Erythroblast (primary cell): ENCODE data around the gene ICAM4.
"Not testable (repeated sequence)": the region's sequence is repeated elsewhere in the genome, so short reads cannot be mapped to it uniquely, and the experiment has no call there.

Experiments
- DNase-seq, 2 experiments: peaks; one replicate each; lab custom pipeline; 2025; lab: John Stamatoyannopoulos, UW
- GATA1 ChIP-seq: IDR thresholded peaks from 2 replicates; pipeline ENCODE4 v1.6.1; 2011; ENCODE audit warnings: low read depth, mild to moderate bottlenecking, control low read depth, low read length, moderate library complexity
- POLR2A ChIP-seq: IDR thresholded peaks from 2 replicates; pipeline ENCODE4 v1.6.1; 2011; ENCODE audit warnings: mild to moderate bottlenecking, low read length

The ICAM4 gene, protein sequence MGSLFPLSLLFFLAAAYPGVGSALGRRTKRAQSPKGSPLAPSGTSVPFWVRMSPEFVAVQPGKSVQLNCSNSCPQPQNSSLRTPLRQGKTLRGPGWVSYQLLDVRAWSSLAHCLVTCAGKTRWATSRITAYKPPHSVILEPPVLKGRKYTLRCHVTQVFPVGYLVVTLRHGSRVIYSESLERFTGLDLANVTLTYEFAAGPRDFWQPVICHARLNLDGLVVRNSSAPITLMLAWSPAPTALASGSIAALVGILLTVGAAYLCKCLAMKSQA

DNA sequence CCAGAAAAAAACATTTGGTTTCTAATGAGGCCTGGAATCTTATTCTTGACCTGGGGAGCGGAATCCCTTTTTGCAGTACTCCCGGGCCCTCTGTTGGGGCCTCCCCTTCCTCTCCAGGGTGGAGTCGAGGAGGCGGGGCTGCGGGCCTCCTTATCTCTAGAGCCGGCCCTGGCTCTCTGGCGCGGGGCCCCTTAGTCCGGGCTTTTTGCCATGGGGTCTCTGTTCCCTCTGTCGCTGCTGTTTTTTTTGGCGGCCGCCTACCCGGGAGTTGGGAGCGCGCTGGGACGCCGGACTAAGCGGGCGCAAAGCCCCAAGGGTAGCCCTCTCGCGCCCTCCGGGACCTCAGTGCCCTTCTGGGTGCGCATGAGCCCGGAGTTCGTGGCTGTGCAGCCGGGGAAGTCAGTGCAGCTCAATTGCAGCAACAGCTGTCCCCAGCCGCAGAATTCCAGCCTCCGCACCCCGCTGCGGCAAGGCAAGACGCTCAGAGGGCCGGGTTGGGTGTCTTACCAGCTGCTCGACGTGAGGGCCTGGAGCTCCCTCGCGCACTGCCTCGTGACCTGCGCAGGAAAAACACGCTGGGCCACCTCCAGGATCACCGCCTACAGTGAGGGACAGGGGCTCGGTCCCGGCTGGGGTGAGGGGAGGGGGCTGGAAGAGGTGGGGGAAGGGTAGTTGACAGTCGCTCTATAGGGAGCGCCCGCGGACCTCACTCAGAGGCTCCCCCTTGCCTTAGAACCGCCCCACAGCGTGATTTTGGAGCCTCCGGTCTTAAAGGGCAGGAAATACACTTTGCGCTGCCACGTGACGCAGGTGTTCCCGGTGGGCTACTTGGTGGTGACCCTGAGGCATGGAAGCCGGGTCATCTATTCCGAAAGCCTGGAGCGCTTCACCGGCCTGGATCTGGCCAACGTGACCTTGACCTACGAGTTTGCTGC is at the start of gene ICAM4:
TSS of gene ICAM4 (plus strand) at position 153 of the 935 bp plus-strand sequence. CDS start at position 211, 58 bp downstream.
- DNase-seq = peak; percentile 92 to 93

DNA sequence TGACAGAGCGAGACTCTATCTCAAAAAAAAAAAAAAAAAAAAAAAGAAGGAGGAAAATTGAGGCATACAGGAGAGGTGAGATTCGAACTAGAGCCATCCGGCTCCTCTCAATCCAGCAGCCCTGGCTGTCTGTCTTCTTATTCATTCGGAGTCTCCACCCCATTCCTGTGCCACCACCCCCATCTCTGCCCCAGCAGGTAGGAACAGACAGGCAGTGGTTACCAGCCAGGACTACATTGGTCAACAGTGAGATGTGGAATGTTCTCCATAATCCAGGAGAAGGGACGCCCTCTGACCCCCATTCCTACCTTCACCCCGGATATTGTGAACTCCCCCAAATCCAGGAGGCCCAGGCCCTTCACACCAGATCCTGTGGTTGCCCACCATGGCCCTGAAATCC is 49.1 kb upstream of the ICAM4 start:
- no peak for DNase-seq
- no peak for TF ChIP-seq POLR2A
- TF ChIP-seq GATA1 = no peak

More for the DNA sequence above, at the start of gene ICAM4:
- TF ChIP-seq POLR2A (peak; percentile 61), GATA1 (peak; percentile 48)

DNA sequence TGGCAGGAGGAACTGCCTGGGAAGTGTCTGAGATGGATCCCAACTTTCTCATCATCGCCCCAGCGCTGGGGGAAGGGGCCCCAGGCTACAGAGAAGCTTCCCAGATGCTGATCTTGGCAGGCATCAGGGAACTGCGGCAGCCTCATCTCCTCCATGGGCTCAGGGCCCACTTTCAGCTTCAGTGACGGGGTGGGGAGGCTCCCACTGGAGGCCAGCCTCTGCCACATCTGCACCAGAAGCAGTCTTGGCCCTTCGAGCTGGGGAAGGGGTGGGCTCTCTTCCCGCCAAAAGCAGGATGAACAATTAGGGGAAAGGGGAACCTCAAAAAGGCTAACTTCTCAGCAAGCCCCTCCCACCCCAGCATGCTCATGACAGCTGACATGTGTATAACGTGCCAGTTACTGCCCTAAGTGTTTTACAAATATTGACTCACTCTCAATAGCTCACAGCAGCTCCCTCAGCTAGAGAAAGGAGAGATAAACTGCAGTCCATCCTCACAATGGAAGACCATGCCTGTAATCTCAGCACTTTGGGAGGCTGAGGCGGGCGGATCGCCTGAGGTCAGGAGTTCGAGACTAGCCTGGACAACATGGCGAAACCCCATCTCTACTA is 48.5 kb upstream of the ICAM4 start:
- no peak for TF ChIP-seq POLR2A
- no peak for TF ChIP-seq GATA1
- DNase-seq = no peak

DNA sequence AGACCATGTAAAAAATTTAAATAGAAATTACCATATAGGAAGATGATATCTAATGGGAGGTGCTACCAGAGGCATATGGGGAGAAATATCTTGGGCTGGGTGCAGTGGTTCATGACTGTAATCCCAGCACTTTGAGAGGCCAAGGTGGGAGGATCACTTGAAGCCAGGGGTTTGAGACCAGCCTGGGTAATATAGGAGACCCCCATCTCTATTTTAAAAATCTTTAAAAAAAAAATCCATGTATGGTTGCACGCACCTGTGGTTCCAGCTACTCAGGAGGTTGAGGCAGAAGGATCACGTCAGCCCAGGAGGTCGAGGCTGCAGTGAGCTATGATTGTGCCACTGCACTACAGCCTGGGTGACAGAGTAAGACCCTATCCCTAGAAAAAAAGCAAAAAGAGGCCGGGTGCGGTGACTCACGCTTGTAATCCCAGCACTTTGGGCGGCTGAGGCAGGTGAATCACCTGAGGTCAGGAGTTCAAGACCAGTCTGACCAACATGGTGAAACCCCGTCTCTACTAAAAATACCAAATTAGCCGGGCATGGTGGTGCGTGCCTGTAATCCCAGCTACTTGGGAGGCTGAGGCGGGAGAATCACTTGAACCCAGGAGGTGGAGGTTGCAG is 44.8 kb upstream of the ICAM4 start:
- not testable (repeated sequence) for DNase-seq

DNA sequence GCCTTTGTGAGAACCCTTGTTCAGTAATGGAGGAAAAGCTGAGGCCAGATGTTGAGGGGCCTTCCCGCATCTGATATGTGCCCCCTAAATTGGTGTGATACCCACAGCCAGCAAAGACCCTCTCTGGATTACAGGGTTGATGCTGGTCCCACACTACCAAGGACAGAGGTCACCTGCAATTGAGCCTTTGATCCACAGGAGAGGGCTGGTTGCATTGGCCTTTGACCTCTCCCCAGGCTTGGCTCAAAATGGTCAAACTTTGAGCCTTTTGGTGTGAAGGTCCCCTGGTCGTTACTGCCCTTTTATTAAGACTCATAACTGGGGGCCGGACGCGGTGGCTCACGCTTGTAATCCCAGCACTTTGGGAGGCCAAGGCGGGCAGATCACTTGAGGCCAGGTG is 43.1 kb upstream of the ICAM4 start:
- DNase-seq = no peak
- TF ChIP-seq GATA1 (no peak), POLR2A (no peak)

DNA sequence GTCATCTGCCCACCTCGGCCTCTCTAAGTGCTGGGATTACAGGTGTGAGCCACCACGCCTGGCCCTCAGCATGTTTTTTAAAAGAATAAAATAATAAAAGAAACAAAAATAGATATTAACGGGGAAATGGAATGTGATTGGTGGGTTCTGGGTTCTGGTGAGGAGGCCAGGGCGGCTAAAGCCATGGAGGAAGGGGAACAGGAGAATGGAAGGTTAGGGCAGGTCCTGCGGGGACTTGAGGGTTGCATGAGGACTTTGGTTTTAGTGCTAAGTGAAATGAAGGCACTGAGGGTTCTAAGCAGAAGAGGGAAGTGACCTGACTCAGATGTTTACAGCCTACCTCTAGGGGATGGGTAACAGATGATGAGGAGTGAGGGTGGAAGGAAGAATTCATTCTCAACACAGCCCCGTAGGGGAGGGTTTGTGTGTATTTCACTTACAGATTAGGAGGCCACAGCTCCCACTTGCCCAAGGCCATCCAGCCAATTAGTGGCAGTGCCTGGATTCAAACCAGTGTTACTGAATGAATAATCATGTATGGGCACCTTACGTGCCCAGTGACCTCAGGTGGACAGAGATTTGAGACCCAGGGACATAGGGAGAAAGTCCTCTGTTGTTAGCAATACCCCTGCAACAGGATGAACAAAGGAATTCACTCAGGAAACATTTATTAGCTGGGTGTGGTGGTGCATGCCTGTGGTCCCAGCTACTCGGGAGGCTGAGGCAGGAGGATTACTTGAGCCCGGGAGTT is 41.4 kb upstream of the ICAM4 start:
- DNase-seq = no peak
- TF ChIP-seq GATA1 (no peak), POLR2A (no peak)

DNA sequence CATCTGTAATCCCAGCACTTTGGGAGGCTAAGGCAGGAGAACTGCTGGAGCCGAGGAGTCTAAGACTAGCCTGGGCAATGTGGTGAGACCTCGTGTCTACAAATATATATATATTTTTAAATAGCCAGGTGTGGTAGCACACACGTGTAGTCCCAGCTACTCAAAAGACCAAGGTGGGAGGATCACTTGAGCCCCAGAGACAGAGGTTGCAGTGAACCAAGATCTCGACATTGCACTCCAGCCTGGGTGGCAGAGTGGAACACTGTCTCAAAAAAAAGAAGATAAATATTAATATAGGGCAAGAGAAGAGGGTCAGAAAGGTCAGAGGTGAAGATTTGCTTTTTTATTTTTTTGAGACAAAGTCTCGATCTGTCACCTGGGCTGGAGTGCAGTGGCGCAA is 40.2 kb upstream of the ICAM4 start:
- TF ChIP-seq GATA1 (no peak), POLR2A (no peak)
- no peak for DNase-seq

DNA sequence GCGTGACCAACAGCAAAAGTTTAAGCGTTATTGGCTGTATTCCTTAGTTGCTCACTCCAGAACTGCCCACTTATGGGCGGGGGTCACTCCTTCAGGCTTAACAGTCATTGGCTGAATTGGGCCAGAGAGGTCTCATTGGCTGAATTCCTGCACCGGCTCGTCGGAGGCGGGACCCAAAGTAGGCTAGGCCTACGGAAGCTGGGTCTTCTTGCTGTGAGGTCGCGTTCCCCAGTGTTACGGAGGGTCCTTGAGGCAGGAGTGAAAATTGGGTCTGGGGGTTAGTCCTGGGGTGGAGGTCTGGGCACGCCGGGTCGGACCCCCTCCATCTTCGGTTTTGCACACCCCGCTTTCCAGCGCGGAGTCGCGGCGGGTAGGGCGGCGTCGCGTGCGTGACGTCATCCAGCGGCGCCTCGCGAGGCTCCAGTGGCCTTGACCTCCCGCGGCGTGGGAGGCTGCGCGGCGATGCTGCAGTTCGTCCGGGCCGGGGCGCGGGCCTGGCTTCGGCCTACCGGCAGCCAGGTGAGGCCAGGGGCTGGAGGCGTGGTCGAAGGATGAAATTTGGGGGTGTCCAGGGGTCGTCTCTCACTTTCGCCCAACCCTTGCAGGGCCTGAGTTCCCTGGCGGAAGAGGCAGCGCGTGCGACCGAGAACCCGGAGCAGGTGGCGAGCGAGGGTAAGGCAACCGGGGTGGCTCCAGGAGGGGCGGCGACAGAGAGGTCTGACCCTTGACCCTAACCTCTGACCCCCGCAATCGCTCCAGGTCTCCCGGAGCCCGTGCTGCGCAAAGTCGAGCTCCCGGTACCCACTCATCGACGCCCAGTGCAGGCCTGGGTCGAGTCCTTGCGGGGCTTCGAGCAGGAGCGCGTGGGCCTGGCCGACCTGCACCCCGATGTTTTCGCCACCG is 34.7 kb upstream of the ICAM4 start, which contains the start of gene MRPL4:
TSS of gene MRPL4 (plus strand) at position 423 of the 903 bp plus-strand sequence. CDS start at position 463, 40 bp downstream.
- peak; percentile 98 to 99 for DNase-seq
- TF ChIP-seq GATA1 (no peak), POLR2A (peak; percentile 81)

DNA sequence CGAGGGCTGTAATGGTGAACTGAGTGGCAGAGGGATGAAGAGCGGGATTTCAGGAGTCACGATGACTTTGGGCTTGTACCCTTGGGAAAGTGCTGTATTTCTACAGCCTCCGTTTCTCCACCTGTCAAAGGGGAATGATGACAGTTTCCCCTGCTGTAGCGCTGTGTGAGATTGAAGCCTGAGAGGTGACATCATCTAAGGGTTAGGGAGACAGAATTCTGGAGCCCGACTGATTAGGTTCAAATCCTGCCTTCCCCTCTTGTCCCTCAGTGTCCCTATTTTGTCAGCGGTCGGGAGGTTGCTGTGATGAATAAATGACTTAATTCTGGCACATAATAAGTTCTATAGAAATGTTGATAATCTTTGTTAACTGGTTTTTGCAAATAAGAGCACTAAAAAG is 34.0 kb upstream of the ICAM4 start:
- TF ChIP-seq GATA1 (no peak), POLR2A (no peak)
- DNase-seq = peak in 1 of 2 experiments; percentile 56

DNA sequence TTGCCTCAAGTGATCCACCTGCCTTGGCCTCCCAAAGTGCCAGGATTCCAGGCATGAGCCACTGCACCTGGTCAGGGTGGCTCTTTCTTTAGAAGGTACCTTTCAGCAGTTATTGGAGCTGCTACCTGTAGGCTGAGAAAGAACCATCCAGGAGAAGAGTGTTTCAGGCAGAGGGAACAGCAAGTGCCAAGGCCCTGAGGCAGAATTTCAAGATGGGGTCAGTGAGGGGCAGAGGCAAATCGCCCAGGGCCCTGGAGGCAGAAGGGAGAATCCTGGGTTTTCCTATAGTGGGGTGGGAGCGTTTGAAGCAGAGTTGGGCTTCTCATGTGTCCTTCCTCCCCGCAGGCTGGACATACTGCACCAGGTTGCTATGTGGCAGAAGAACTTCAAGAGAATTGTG is 32.5 kb upstream of the ICAM4 start:
- no peak for TF ChIP-seq GATA1
- no peak for TF ChIP-seq POLR2A
- no peak for DNase-seq

DNA sequence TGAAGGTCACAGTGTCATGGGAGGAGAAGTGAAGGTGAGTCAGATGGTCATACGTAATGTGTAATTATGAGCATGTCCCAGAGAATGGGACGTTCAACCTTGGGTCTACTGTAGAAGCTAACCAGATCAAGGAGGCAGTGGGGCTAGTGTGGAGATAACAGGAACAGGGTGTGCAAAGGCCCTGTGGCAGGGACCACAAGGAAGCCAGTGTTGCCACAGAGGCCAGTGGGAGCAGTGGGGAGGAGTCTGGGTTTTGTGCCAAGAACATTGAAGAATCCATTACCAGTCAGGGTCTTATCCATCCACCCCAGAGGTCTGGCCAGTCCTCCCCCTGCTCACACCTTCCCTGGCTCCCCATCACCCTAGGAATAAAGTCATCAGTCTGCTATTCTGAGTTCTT is 31.4 kb upstream of the ICAM4 start:
- TF ChIP-seq POLR2A = no peak
- no peak for TF ChIP-seq GATA1
- DNase-seq = no peak

DNA sequence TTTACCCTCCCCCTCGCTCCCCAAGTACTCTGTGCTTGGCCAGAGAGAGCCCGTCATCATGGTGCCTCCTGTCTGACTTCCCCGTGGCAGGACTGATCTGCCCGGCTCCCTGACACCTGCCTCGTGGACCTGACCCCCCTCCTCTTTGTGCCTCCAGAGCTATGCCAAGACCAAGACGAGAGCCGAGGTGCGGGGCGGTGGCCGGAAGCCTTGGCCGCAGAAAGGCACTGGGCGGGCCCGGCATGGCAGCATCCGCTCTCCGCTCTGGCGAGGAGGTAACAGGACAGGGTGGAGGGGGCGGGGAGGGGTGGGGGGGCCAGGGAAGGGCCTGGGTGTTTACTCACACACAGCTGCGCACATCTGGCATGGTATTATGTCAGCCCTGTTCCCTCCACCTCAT is 30.2 kb upstream of the ICAM4 start:
- no peak for DNase-seq
- TF ChIP-seq POLR2A (no peak), GATA1 (no peak)
